ENCODE data around the gene DNAJC4.

DNAJC4 gene

DNA sequence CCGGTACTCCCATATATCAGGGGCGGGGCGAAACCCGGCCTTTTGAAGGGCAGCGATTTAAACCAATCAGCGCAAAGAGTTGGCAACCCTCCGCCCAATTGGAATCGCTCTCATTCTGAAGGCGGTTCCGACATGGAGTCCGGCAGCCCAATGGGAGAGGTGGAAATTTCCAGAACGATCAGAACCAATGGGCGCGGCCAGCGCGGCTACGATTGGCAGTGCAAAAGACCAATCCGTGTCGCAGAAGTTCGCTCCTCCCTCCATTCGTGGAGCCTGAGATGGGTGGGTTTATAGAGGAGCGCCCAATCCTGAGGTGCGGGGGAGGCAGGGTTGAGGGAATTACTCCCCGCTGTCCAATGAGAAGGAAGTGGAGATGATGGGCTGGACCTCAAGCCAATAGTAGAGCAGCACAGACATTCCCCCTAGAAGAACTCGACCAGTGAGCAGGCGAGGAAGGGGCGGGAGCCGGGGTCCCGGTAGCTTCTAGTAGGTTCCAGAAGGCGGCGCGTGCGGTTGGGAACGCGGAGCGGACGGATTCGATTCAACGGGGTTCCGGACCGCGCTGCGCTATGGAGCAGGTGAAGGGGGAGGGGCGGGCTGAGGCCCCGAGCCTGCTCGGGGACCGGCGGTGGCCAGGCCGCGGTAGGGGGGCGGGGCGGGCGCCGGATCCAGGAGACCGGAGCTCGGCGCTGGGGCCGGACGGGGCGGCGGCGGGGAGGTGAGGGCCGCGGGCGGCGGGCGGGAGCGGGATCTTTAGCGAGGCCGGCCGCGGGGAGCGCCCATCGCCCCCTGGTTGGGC is 44.5 kb upstream of the DNAJC4 start, which contains the start of gene STIP1:
Gene STIP1, plus strand, starts transcription at position 479 of the 799 bp plus-strand sequence. Its CDS starts 91 bp downstream, at position 570.
- TF ChIP-seq TAF1 (IDR thresholded peaks at IDR 0.05; ENCODE audit: borderline replicate concordance, insufficient read depth, low read length) = peak; percentile 92
- peak; percentile 48; the same call in 1 of the 2 replicates for TF ChIP-seq SIN3A (IDR thresholded peaks at IDR 0.05; ENCODE audit: borderline replicate concordance, insufficient read depth, low read length)
- no peak for TF ChIP-seq FOXP2 (optimal IDR thresholded peaks at IDR 0.05; ENCODE audit: borderline replicate concordance, extremely low read depth, extremely low read length, insufficient read depth)
- TF ChIP-seq, protein P1, sequence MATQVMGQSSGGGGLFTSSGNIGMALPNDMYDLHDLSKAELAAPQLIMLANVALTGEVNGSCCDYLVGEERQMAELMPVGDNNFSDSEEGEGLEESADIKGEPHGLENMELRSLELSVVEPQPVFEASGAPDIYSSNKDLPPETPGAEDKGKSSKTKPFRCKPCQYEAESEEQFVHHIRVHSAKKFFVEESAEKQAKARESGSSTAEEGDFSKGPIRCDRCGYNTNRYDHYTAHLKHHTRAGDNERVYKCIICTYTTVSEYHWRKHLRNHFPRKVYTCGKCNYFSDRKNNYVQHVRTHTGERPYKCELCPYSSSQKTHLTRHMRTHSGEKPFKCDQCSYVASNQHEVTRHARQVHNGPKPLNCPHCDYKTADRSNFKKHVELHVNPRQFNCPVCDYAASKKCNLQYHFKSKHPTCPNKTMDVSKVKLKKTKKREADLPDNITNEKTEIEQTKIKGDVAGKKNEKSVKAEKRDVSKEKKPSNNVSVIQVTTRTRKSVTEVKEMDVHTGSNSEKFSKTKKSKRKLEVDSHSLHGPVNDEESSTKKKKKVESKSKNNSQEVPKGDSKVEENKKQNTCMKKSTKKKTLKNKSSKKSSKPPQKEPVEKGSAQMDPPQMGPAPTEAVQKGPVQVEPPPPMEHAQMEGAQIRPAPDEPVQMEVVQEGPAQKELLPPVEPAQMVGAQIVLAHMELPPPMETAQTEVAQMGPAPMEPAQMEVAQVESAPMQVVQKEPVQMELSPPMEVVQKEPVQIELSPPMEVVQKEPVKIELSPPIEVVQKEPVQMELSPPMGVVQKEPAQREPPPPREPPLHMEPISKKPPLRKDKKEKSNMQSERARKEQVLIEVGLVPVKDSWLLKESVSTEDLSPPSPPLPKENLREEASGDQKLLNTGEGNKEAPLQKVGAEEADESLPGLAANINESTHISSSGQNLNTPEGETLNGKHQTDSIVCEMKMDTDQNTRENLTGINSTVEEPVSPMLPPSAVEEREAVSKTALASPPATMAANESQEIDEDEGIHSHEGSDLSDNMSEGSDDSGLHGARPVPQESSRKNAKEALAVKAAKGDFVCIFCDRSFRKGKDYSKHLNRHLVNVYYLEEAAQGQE (IDR thresholded peaks at IDR 0.05; ENCODE audit: insufficient read depth in 1 of 2, low read depth in 2 of 2, low read length in 2 of 2) = peak in 1 of 2 experiments; percentile 52; a peak in 1 of 4 replicates
- no peak; the same call in 1 of the 2 replicates for TF ChIP-seq POLR2AphosphoS5 (IDR thresholded peaks at IDR 0.05; ENCODE audit: low read depth, low read length)

DNA sequence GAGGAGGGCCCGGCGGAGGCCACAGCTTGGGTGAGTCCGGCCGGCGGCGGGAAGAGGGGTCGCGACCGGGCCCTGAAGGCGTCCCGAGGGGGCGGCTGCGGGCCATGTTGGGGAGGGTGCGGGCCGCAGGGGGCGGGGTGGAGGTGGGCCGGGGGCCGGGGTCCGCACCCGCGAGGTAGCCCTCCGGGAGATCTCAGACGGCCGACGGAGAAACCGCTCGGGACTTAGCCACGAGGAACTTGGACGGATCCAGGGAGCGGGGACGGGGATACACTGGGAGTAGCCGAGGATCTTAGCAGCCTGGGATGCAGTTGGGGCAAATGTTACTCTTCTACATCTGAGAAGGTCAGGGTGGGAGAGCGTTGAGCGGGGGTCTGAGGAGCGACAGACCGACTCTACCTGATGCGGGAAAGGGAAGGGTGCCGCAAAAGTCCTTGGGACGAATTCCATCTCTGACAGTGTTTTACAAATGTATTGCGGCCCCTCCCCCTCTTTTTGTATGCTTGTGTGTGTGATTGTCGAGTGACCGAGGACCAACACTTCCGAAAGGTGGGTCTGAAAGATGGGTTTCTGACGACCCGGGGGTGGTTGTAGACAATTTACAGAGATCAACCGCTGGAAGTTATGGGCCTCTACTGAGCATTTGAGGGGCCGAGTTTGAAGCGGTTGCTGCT is 43.7 kb upstream of the DNAJC4 start:
- TF ChIP-seq SIN3A (IDR thresholded peaks at IDR 0.05; ENCODE audit: borderline replicate concordance, insufficient read depth, low read length) (peak; percentile 80; the same call in 1 of the 2 replicates), TAF1 (IDR thresholded peaks at IDR 0.05; ENCODE audit: borderline replicate concordance, insufficient read depth, low read length) (no peak)

DNA sequence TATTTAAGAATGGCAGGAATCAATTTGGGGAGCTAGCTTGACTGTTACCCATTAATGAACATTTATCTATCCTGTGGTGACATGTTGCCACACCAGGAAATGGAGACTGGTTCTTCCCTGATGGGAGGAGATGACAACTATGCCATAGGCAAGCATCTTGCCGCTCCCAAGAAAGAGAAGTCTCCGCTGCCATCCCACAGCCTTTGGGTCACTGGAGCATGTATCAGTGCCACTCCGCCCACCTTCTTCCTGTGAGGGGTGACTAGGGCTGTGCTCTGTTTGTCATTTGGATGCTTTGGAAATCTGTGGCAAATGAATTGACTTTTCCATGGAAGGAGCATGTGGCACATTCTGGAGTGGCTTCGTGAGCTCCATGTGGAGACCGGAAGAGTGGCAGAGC is 37.9 kb upstream of the DNAJC4 start:
- no peak for TF ChIP-seq POLR2AphosphoS5 (IDR thresholded peaks at IDR 0.05; ENCODE audit: low read depth, low read length)
- no peak for TF ChIP-seq SIN3A (IDR thresholded peaks at IDR 0.05; ENCODE audit: borderline replicate concordance, insufficient read depth, low read length)
- no peak for TF ChIP-seq TAF1 (IDR thresholded peaks at IDR 0.05; ENCODE audit: borderline replicate concordance, insufficient read depth, low read length)
- TF ChIP-seq FOXP2 (optimal IDR thresholded peaks at IDR 0.05; ENCODE audit: borderline replicate concordance, extremely low read depth, extremely low read length, insufficient read depth) = no peak
- TF ChIP-seq, protein P1 (IDR thresholded peaks at IDR 0.05; ENCODE audit: insufficient read depth in 1 of 2, low read depth in 2 of 2, low read length in 2 of 2) = no peak

DNA sequence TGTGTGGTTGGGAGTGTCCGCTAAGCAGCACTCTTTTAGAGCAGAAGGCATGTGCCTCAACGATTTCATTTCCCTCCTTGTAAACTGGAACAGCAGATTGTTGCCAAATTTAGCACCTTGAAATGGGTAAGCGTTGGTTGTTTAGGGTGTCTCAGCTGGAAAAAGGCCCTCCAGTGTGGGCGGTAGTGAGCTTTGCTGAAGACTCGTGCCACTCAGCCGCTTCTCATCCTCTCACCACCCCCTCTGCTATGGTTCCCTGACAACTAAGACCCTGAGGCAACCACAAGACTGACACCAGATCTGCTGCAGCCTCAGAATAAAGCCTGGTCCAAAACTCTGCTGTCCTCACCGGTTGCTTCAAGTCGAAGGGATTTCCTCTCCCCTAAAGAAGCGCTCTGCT is 33.7 kb upstream of the DNAJC4 start:
- TF ChIP-seq, protein P1 (IDR thresholded peaks at IDR 0.05; ENCODE audit: insufficient read depth in 1 of 2, low read depth in 2 of 2, low read length in 2 of 2) = no peak
- TF ChIP-seq TAF1 (IDR thresholded peaks at IDR 0.05; ENCODE audit: borderline replicate concordance, insufficient read depth, low read length) = no peak
- no peak for TF ChIP-seq POLR2AphosphoS5 (IDR thresholded peaks at IDR 0.05; ENCODE audit: low read depth, low read length)
- TF ChIP-seq FOXP2 (optimal IDR thresholded peaks at IDR 0.05; ENCODE audit: borderline replicate concordance, extremely low read depth, extremely low read length, insufficient read depth) = no peak
- TF ChIP-seq SIN3A (IDR thresholded peaks at IDR 0.05; ENCODE audit: borderline replicate concordance, insufficient read depth, low read length) = no peak

DNA sequence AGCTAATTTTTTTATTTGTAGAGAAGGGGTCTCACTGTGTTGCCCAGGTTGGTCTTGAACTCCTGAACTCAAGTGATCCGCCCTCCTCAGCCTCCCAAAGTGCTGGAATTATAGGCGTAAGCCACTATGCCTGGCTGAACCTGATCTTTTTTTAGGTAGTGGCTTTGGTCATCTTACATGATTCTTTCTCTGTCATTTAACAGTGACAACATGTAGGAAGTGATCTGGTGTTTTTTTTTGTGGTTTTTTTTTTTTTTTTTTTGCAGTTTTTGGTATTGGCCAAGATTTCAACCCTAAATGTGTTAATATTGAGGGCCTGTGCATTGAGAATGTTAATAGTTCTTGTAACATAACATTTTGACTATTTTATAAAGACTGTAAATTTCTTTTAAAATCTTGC is 31.8 kb upstream of the DNAJC4 start:
- TF ChIP-seq FOXP2 (optimal IDR thresholded peaks at IDR 0.05; ENCODE audit: borderline replicate concordance, extremely low read depth, extremely low read length, insufficient read depth) (no peak), SIN3A (IDR thresholded peaks at IDR 0.05; ENCODE audit: borderline replicate concordance, insufficient read depth, low read length) (no peak), POLR2AphosphoS5 (IDR thresholded peaks at IDR 0.05; ENCODE audit: low read depth, low read length) (no peak), TAF1 (IDR thresholded peaks at IDR 0.05; ENCODE audit: borderline replicate concordance, insufficient read depth, low read length) (no peak)
- TF ChIP-seq, protein P1 (IDR thresholded peaks at IDR 0.05; ENCODE audit: insufficient read depth in 1 of 2, low read depth in 2 of 2, low read length in 2 of 2) = no peak
